LNCaP clone FGC (cell line): ENCODE measurements around the gene PADI1.

Source experiments
- DNase-seq: peaks from one replicate; pipeline ENCODE4 v3.0.0-alpha.2; 2011; ENCODE audit warnings: low read depth
- H3K4me3 ChIP-seq: 2 replicates; pipeline ENCODE4 v1.5.1; 2011; ENCODE audit warnings: mild to moderate bottlenecking, low read depth, low read length, control low read depth
- CTCF ChIP-seq: IDR thresholded peaks from 2 replicates; pipeline ENCODE4 v1.5.1; 2012; ENCODE audit warnings: mild to moderate bottlenecking; ENCODE audit not compliant: control insufficient read depth, insufficient read depth; ENCODE audit errors: extremely low read depth

Gene PADI1

GRCh38 chr1:17282836-17283235 lies 77.9 kb downstream of the PADI1 start:
- no peak overlapping the region for H3K4me3 ChIP-seq
- no peak for TF ChIP-seq CTCF
- no peak for DNase-seq

- DNase-seq, result no peak
- no peak for TF ChIP-seq CTCF
- H3K4me3 ChIP-seq, result no peak overlapping the region
Observed at GRCh38 chr1:17286646-17287045, 81.7 kb downstream of the PADI1 start.

GRCh38 chr1:17287130-17287776 lies 82.3 kb downstream of the PADI1 start:
- no peak for TF ChIP-seq CTCF
- no peak overlapping the region for H3K4me3 ChIP-seq
- no peak for DNase-seq

GRCh38 chr1:17289721-17290120 lies 84.8 kb downstream of the PADI1 start:
- TF ChIP-seq CTCF, result no peak
- DNase-seq, result no peak
- no peak overlapping the region for H3K4me3 ChIP-seq

- no peak overlapping the region for H3K4me3 ChIP-seq
- TF ChIP-seq CTCF, result no peak
- no peak for DNase-seq
Observed at GRCh38 chr1:17290553-17290952, 85.6 kb downstream of the PADI1 start.

- peak; percentile 56 for DNase-seq
- TF ChIP-seq CTCF, result no peak
- H3K4me3 ChIP-seq, result no peak overlapping the region
Observed at GRCh38 chr1:17292299-17293160, 87.6 kb downstream of the PADI1 start.
